Kidney capillary endothelial cell (primary cell): Measurements from ENCODE around the gene XCR1.
"Not testable (repeated sequence)": the region's sequence is repeated elsewhere in the genome, so short reads cannot be mapped to it uniquely, and the experiment has no call there.

Experiments used
- DNase-seq: peaks from one replicate; pipeline ENCODE4 v3.0.0-alpha.2; 2018; ENCODE audit warnings: low spot score

XCR1 gene

GRCh38 chr3:46006238-46007032 is 20.8 kb downstream of the XCR1 start:
- DNase-seq: no peak

DNA sequence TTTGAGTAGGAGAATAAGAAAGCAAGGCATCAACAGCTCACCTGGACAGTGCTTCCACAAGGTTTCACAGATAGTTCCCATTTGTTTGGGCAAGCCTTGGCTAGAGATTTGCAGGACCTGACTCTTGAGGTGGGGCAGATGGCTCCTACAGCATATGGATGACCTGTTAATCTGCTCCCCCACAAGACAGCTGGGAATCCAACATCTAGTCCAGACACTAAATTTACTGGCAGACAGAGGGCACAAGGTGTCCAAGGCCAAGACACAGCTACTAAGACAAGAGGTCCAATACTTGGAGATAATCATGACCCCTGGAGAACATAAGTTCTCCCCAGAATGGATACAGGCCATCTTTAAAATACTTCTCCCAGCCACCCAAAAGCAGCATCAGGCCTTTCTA is 23.6 kb downstream of the XCR1 start:
- not testable (repeated sequence) for DNase-seq

DNA sequence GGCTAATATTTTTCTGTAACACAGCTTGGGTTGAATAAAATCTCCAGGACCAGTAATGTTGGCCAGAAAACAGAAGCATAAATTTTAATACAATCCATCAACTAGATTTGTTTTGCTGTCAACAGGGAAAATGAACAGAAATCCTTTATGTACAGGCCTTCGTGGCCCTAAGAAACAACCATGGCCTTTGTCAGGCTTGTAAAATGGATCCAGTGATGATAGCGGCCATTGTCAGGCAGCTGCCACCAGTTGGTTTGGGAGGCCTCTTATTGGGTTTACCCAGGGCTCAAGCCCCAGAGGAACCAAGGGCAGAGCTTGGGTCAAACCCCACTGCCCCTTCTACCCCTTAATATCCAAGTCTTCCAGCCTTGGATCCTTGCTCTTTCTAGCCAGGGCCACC is 26.1 kb downstream of the XCR1 start:
- DNase-seq: no peak

DNA sequence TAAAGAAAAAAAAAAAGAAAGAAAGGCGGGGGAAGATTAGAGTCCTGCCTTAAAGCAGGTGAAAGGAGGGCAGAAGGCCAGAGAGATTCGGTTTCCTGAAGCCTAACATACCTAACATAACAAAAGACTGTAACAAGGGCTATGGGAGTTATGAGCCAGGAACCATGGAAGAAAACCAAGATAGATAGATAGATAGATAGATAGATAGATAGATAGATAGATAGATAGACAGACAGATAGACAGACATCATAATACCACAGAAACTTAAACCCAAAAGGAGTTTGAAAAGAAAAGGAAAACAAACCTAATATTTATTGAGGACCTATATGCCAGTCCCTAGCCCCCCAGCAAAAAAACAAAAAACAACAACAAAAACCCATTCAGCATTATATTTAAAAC is 29.3 kb downstream of the XCR1 start:
- DNase-seq: no peak

- not testable (repeated sequence) for DNase-seq
Measured at GRCh38 chr3:45997499-45997898, 29.8 kb downstream of the XCR1 start.

- peak; percentile 70 for DNase-seq
Measured at GRCh38 chr3:45995236-45996192, 31.8 kb downstream of the XCR1 start, which contains the start of gene FYCO1. Gene FYCO1, minus strand, starts transcription at chr3:45995824. Its CDS starts 10,914 bp downstream, at chr3:45984910.

GRCh38 chr3:45994419-45995235 is 32.7 kb downstream of the XCR1 start:
- DNase-seq: no peak

DNA sequence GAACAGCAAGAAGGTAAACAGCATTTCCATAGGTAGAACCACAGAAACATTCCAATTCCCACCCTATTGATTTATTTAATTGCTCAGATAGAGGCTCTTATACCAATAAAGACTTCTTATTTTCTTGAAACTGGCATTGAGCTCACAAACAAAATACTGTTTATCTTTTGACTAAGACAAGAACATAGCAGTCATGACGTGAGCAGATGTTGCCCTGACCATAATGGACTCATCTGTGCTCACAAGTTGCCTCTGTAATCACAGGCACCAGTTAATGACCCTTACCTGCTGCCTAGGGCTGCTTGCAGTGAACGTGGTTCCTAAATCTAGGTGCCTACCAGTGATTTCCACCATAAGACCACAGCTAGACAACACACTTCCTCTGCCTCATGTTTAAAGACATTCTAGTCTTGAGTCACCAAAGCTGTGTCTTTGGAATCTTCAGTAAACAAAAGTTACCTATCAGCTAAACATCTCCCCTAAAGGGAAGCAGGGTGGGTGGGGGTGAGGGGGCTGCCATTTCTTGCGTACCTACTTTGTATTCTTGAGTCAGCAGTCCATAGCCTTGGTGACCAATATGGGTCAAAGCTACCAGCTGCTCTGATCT is 33.8 kb downstream of the XCR1 start:
- DNase-seq: no peak

DNA sequence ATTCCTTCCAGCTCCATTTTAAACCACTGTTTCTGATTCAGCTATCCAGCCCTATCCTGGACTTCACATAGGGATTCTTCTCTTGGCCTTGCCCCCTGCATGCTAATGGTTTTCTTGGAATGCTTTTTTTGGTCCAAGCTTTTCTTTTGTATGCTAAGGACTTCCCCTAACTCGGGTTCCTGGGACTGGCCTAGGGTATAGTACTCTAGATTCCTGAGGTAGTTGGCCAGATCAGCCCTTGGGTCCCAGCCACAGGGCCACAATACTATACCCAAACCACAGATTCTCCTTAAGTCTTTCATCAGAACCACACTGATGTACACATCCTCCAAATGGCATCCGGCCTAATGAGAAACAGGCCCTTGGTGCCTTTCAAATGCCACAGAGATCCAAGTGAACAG is 34.5 kb downstream of the XCR1 start:
- DNase-seq: no peak

DNA sequence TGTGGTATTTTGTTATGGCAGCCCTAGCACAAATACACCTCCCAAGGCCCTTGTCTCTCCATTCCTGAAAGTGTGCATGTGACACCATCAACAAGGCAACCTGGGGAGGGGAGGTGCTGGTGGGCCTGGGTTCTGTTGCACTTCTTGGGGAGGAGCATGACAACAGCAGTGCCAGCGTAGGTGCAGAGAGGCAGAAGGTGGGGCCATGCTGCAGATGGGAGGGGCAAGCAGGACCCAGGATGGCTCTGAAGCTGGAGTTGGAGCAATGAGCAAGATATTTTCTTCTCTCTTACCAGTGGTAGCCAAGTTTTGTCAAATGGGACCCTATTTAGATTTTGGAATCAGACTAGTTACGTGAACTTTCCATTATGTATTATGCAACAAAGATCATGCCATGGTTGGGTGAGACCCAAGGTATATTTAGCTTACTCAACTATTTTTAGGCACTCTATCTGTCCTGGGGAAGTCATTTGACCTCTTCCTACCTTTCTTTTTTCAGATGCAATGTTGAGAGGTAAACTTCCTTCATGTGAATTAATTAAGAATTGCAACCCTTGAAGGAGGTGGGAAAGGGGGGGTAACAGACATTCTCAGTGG is 35.1 kb downstream of the XCR1 start:
- no peak for DNase-seq

- DNase-seq: no peak
Measured at GRCh38 chr3:45991341-45991740, 35.9 kb downstream of the XCR1 start.

DNA sequence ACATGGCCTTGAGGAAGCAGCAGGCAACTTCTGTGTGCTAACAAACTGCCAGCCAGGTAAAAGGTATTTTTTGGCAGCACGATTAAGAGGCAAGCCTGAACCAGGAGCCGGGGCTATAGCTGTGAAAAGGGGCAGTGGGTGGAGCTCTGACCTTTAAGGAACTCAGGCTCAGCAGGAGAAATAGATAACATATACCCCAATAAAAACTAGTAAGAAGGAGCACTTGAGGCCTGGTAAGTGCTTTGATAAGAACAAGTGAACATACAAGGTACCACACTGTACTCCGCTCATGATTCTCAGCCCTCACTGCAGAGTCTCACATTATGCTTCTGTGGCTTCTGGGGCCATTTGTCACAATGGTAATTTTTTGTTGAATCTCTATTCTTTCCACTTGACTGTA is 37.1 kb downstream of the XCR1 start:
- DNase-seq: no peak

GRCh38 chr3:45988804-45989203 is 38.5 kb downstream of the XCR1 start:
- peak; percentile 79 for DNase-seq

DNA sequence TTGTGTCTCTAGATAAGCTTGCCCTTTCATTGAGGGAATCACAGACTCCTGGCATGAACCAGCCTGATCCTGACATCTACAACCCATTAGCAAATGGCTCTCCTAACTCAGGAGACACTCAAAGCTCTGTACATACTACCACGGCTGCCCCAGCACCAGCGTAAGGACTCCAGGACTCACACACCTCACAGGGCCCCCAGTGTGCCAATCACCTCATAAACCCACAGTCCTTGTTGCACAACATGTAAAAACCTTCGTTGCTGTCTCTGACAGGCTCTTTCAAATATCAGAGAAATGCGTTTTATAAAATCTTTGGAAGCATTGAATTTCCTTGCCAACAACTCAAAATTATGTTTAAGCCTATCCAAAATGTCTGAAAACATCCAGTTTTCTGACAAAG is 38.9 kb downstream of the XCR1 start:
- no peak for DNase-seq

GRCh38 chr3:45987368-45988291 is 39.7 kb downstream of the XCR1 start:
- no peak for DNase-seq

DNA sequence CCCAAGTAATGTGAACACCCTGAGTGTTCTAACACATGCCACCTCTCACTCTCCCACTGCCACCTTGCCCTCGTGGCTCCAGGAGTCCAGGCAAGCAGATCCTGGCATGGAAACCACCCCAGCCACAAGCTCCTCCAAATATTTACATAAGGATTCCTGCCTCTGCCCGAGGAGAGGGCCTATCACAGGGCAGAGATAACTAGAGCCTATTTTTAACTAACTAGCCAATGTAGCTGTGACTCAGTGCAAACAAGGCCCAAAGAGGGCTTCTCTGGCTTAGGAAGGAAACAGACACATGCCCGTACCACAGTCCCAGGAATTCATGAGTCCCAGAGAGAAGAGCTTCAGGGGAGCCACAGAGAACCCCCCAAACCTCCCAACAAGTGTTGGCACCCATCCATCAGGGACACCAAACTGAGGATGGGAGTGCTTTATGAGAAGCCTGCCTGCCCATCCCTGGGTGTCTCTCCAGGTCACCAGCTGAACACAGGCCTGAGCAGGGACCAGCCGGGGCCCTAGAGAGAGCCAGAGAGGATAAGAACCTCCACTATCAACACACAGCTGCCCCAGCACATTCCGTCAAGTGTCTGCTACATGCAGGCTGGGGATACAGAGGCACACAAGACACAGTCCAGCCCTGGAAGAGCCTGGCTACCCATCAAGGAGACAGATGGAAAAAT is 40.8 kb downstream of the XCR1 start:
- DNase-seq: no peak

GRCh38 chr3:45985532-45986302 is 41.6 kb downstream of the XCR1 start:
- DNase-seq: no peak
